Right cardiac atrium (tissue), 5 donors: ENCODE measurements around the gene CPNE4. TPM values are rescaled to one million over a fixed set of nuclear protein-coding genes. Genes with fewer than 3 reads are reported as not detected.
"Not testable (repeated sequence)": the region's sequence is repeated elsewhere in the genome, so short reads cannot be mapped to it uniquely, and the experiment has no call there.

Experiments
- ATAC-seq, 2 donors: fragments of 200-7000 bp; cut with Tn5 transposase; one replicate each; pipeline versions ENCODE4 v1.8.0 to v1.9.1; 2020; ENCODE audit warnings: moderate library complexity in 2 of 2, mild to moderate bottlenecking in 1 of 2
- DNase-seq, 3 donors: peaks; one replicate each; pipeline ENCODE4 v3.0.0-alpha.2; 2020
- H3K27ac ChIP-seq: one replicate; pipeline ENCODE4 v1.5.1; 2013; ENCODE audit warnings: mild to moderate bottlenecking, low read length, control low read depth, moderate library complexity
- H3K27me3 ChIP-seq: one replicate; pipeline ENCODE4 v1.6.1; 2013; ENCODE audit not compliant: control insufficient read depth, insufficient read depth
- H3K4me1 ChIP-seq: one replicate; pipeline ENCODE4 v1.6.1; 2013; ENCODE audit warnings: low read length; ENCODE audit not compliant: control insufficient read depth, insufficient read depth
- H3K4me3 ChIP-seq: one replicate; pipeline ENCODE4 v1.5.1; 2013; ENCODE audit warnings: low read length, control low read depth
- H3K9me3 ChIP-seq: one replicate; pipeline ENCODE4 v1.6.1; 2013; ENCODE audit warnings: low read length; ENCODE audit not compliant: control insufficient read depth
- WGBS: extraction: QIAGEN DNeasy Blood & Tissue Kit; methylation state at CpG from one replicate; pipeline ENCODE4 v1.1.7; 2013; 5-methylcytosine and 5-hydroxymethylcytosine counted together
- intact Hi-C, 4 donors: fragments of 100-400 bp; cut with DNase I; formaldehyde crosslinking; loops; one replicate each; pipeline versions ENCODE4 v1.11.0 to v1.14.0; 2022 to 2023
- microRNA-seq, 2 donors: library from miRNA; unstranded; fragments of <30 nt; microRNA quantifications; one replicate each; pipeline ENCODE4 v1.2.0, GENCODE V29; 2020 to 2021
- polyA plus RNA-seq: library from polyadenylated mRNA; stranded (reverse); fragments of 200-250 nt; gene quantifications from one replicate; pipeline ENCODE4 v1.2.3, GENCODE V29; 2013
- total RNA-seq, 4 donors: library from RNA; stranded (reverse); fragmentation: NEBNext Ultra II Directional; extraction: Animal tissue kit (Norgen Biotek cat#: 25700); gene quantifications; one replicate each; pipeline ENCODE4 v1.2.1, GENCODE V29; 2021
- donor health status: healthy with polysubstance abuse.
- donor health status: DM: no; HTN: yes; CAD: no.
- donor health status: DM: no; HTN: no; CAD: no.
- donor health status: DM: no; HTN: yes; CAD: no; lungs with severe emphysema.
- donor health status: DM: yes; HTN: yes; CAD: no.

CPNE4 gene
- total and polyA plus RNA-seq, 5 donors, result 0.79 to 9.6 (median 2.1) TPM

- no peak overlapping the region for H3K27ac ChIP-seq
- WGBS, result over 99% methylated on average over 2 of the region's 2 CpGs
- ATAC-seq (no peak), DNase-seq (no peak)
- intact Hi-C loops, result no loop called here
- no peaks in the 10 kb centered on the region for H3K4me1 ChIP-seq
- H3K4me3 ChIP-seq, result no peak overlapping the region
- no peaks in the 10 kb centered on the region for H3K27me3 ChIP-seq
- no peaks in the 10 kb centered on the region for H3K9me3 ChIP-seq
These were observed 543.0 kb downstream of the CPNE4 start for GRCh38 chr3:131491775-131492174.

- no peak for DNase-seq
- H3K9me3 ChIP-seq, result no peaks in the 10 kb centered on the region
- H3K27ac ChIP-seq, result no peak overlapping the region
- H3K27me3 ChIP-seq, result no peaks in the 10 kb centered on the region
- H3K4me1 ChIP-seq, result no peaks in the 10 kb centered on the region
- intact Hi-C loops, result no loop called here
- H3K4me3 ChIP-seq, result no peak overlapping the region
- ATAC-seq, result no peak
- 89% methylated on average over 2 of the region's 2 CpGs for WGBS
These were observed 543.7 kb downstream of the CPNE4 start for GRCh38 chr3:131491084-131491483.

GRCh38 chr3:131486545-131486944, 548.3 kb downstream of the CPNE4 start:
- DNase-seq, intact Hi-C loops, H3K4me1 ChIP-seq, H3K27ac ChIP-seq, H3K4me3 ChIP-seq, H3K9me3 ChIP-seq, H3K27me3 ChIP-seq, ATAC-seq: not testable (repeated sequence)
- 88% methylated on average over 3 of the region's 3 CpGs for WGBS

GRCh38 chr3:131485119-131485518, 549.7 kb downstream of the CPNE4 start:
- ATAC-seq (no peak), DNase-seq (no peak)
- H3K27me3 ChIP-seq, result no peaks in the 10 kb centered on the region
- 91% methylated on average over 1 of the region's 1 CpG for WGBS
- H3K4me3 ChIP-seq, result no peak overlapping the region
- no peaks in the 10 kb centered on the region for H3K9me3 ChIP-seq
- H3K27ac ChIP-seq, result no peak overlapping the region
- intact Hi-C loops, result no loop called here
- no peaks in the 10 kb centered on the region for H3K4me1 ChIP-seq

- no peak overlapping the region for H3K27ac ChIP-seq
- no peaks in the 10 kb centered on the region for H3K27me3 ChIP-seq
- H3K4me3 ChIP-seq, result no peak overlapping the region
- DNase-seq, result no peak
- no peaks in the 10 kb centered on the region for H3K4me1 ChIP-seq
- 92% methylated on average over 4 of the region's 4 CpGs for WGBS
- no peak for ATAC-seq
- intact Hi-C loops, result no loop called here
- H3K9me3 ChIP-seq, result no peaks in the 10 kb centered on the region
These were observed 550.2 kb downstream of the CPNE4 start for GRCh38 chr3:131484496-131485111.

Small RNA genes within 50 kb of the gene (microRNA-seq; reads per million reads assigned to microRNA genes)
- gene MIR5704, result 0 reads per million in 2 donors
